Medulla oblongata (tissue), 1 donor: Measurements from ENCODE around the gene DDA1.
A peak's percentile ranks its signal among the peaks of the same experiment; 100 is the strongest.

ENCODE experiments used
- DNase-seq: peaks from one replicate; pipeline ENCODE4 v3.0.0-alpha.2; 2015; ENCODE audit errors: extremely low spot score

The DDA1 gene

DNA sequence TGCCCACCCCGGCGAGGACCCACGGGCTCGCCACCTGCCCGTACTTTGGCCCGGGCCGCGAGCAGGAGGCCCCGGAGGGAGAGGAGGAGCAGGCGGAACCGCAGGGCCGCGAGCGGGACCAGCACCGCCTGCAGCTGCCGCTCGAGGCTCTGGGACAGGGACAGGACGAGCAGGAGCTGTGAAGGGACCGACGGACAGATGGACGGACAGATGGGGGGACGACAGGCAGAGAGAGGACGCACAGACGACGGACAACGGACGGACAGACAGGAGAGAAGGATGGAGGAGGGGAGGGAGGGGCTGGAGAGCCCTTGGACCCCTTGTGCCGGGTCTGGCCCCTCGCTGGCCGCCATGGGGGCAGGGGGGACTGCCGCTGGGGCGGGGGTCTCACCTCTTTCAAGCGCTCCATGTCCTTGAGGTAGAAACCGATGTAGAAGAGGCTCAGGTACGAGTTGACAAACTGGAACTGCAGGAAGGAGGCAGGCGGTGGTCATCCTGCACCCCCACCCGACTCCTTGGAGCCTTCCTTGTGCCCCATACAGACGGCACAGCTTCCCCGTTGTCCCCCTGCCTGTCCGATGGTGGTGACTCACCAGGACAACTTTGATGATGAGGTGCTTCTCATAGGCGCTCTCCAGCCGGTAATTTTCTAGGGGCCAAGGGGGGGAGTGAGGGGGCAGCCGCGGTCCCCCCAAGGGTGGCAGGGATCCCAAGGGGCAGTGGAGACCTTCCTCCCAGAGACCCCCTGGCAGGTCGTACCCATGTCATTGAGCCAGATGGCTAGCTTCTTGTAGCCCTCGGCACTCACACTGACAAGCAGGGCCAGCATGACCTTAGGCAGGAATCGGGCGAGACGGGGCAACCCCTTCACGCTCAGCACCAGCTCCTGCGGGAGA is 20.3 kb downstream of the DDA1 start:
- no peak for DNase-seq

DNA sequence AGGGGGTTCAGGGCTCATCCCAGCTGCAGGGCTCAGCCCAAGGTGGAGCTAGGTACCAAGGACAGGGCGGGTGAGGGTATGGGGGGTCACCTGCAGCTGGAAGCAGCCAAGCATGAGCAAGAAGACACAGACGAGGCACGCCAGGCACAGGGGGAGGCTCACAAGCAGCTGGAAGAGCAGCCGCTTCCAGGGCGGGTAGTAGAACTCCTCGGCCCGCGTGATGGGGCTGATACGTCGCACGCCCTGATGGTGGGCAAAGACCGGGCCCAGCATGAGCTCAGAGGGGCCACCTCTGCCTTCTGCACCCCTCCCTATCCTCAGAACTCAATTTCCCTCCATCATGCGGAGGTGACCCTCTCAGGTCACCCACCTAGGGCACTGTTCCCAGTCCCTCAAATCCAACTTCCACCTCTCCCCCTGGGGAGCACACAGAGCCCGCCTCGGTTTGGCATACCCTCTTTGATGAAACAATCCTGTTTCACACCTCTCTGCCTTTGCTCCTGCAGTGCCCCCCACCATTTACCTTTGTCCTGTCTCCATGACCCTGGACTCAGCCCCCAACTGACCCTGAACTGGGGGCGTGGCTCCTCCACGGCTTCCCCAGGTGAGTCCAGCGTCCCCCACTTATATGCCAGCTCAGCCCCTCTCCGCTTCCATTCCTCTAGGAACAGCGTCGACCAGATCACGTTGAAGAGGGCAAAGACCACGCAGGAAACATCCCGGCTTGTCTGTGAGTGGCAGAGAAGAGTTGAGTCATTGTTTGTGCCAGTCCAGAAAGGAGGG is 21.1 kb downstream of the DDA1 start:
- DNase-seq, result no peak

GRCh38 chr19:17331045-17331558 is 21.7 kb downstream of the DDA1 start:
- no peak for DNase-seq

DNA sequence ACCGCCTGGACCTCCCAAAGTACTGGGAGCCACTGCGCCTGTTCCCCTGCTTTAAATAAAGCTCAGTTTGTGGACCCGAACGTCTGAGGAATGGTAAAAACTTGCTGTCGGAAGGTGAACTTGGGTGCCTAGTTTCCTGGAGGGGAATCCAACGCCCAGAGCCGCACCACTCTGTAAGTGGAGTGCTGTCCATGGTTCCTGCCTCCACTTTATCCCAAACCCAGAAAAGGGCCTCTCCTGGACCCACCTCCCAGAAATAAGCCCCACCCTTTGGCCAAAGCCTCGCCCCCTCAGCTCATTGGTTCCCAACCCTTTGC is 23.0 kb downstream of the DDA1 start:
- DNase-seq, result no peak

DNA sequence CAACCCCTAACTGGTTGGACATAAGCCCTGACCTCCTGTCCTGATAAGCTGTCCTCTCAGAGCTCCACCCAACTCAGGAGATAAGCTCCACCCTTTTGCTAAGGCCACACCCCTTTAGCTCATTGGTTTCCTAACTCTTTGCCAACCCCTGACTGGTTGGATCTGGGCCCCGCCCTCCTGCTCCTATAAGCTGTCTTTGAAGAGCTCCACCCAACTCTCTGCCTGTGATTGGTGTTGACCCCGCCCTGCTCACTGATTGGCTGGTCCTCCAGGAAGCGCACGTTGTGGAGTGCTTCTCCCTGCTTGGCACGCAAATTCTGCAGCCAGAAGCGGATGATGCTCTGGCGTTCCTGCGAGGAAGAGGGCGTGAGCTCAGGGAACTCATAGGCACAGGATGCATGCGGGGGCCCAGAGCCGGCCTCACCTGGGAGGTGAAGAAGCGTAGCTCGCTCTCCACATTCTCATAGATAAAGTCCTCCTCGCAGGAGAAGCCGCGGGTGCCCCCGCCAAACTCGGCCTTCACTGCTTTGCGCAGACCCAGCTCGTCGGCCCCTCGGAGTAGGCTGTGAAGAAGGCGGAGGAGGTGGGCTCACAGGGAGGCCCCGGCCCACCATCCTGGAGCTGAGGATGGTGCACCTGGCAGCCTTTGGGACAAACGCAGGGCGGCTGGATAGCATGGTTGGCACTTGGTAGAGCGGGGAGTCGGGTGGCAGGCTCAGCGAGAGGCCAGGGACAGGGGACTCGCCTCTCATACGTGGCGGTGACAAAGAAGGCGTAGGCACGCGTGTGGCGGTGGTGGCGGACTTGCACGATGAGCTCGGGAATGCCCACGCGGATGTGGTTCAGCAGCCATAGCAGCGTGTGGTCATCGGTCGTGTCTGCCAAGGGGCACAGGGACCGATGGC is 23.6 kb downstream of the DDA1 start:
- no peak for DNase-seq

DNA sequence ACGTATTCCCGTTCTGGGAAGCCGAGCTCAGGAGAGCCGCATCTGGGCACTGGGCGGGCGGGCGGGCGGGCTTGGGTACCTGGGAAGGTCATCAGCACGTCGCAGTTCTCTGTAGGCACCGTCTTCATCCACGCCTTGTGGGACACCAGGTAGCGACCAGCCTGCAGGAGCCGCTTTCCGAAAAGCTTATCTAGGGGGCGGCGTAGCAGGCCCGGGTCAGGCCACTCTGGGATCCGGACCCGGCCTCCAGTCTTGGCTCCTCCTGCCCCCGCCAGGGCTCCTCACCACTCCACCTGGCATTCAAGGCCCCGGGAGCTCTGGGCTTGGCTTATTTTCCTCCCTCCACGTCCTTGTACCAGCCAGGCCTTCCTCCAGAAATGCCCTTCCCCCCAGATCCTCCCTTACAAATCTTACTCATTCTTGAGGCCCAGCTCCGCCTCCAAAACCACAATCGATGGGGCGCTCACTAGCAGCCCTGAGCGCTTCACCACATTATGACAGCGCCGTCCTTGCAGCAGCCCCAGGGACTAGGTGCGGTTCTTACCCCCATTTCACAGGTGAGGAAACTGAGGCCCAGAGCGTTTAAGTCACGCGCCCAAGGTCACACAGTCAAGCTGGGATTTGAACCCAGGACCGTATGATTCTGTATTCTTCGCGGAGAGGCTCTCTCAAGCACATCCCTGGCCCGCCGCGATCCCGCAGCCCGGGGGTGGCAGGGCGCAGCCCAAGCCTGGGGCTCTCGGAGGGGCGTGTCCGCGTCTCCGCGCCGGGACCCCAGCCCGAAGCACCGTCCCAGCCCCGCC is 24.4 kb downstream of the DDA1 start:
- DNase-seq, result no peak

- peak; percentile 97 for DNase-seq
Measured at GRCh38 chr19:17334414-17335409, 25.3 kb downstream of the DDA1 start, which contains the start of gene ANO8. ANO8 (minus strand) TSS chr19:17334855; CDS start chr19:17334670, 185 bp downstream.

DNA sequence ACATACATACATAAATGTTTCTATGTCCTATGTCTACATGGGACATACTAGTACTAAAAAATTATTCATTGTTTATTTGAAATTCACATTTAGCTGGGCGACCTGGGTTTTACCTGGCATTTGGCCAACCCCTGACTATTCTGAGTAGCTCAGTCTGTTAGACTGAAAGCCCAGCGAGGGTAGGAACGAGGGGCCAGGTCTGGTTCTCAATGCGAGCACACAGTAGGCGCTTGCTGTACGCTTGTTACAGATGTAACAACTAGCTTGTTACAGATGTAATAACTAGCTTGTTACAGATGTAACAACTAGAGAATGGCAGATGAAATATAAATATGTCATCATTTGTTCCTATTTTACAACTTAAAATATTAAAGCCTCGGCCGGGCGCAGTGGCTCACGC is 26.2 kb downstream of the DDA1 start:
- DNase-seq, result no peak

- DNase-seq, result peak; percentile 99
Measured at GRCh38 chr19:17336872-17337674, 27.7 kb downstream of the DDA1 start, which contains the start of gene GTPBP3. GTPBP3 (plus strand) TSS chr19:17337553; CDS start chr19:17337612, 59 bp downstream.

GRCh38 chr19:17337675-17338432 is 28.5 kb downstream of the DDA1 start:
- no peak for DNase-seq

DNA sequence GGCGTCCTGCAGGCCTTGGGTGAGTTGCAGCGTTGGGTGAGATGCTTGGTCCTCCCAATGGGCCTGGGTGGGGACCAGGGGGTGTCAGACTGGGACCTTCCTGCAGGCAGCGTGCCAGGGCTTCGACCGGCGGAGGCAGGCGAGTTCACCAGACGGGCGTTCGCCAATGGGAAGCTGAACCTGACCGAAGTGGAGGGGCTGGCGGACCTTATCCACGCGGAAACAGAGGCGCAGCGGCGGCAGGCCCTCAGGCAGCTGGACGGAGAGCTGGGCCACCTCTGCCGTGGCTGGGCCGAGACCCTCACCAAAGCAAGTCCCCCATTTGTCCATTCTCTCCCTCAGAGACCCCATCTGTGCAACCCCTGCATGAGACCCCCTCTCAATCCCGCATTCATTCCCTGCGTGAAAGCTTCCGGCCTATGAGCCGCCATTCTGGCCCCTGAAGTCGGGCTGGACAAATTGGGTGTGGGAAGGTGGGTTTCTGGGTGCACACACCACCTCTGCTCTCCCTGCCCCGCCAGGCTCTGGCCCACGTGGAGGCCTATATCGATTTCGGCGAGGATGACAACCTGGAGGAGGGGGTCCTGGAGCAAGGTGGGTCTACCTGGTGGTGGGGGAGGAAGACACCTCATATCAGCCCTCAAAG is 29.2 kb downstream of the DDA1 start:
- DNase-seq, result no peak

GRCh38 chr19:17339088-17339741 is 29.9 kb downstream of the DDA1 start:
- DNase-seq, result no peak

DNA sequence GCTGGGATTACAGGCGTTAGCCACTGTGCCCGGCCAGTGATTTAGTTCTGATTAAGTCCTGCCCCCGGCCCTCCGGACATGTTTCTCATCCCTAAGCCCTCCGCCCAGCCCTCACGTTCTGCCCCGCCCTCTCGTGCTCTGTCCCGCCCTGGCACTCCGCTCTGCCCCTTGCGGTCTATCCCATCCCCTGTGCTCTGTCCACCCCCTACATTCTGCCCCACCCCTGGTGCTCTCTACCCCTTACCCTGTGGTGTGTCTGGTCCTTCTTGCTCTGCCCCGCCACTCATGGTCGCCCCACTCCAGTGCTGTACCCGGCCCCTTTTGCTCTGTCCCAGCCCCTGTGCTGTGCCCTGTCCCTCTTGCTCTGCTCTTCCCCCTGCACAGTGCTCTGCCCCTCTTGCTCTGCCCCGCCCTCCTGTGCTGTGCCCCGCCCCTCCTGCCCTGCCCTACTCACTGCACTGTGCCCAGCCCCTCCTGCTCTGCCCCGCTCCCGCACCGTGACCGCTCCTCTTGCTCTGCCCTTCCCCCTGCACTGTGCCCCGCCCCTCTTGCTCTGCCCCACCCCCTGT is 31.0 kb downstream of the DDA1 start:
- DNase-seq, result no peak

- DNase-seq, result no peak
Measured at GRCh38 chr19:17340871-17341357, 31.6 kb downstream of the DDA1 start.

- no peak for DNase-seq
Measured at GRCh38 chr19:17341386-17341785, 32.0 kb downstream of the DDA1 start.

DNA sequence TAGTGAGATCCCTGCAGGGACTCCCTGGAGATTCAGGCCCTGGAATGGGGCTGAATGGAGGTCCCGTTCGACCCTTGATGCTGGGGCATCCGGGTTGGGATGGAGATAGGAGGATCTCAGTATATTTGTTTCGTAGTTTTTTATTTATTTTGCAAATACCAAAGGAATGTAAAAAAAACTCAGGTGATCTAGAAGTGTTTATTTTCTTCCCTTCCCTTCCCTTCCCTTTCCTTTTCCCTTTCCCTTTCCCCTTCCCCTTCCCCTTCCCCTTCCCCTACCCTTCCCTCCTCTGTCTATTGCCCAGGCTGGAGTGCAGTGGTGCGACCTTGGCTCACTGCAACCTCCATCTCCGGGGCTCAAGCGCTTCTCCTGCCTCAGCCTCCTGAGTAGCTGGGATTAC is 32.5 kb downstream of the DDA1 start:
- no peak for DNase-seq
